Measurements from ENCODE around the gene ARHGDIG.
"Not testable (repeated sequence)": the region's sequence is repeated elsewhere in the genome, so short reads cannot be mapped to it uniquely, and the experiment has no call there.

ARHGDIG gene

GRCh38 chr16:330741-331140 lies 50.4 kb downstream of the ARHGDIG start:
- DNase-seq (ENCODE audit: low spot score), result no peak

- not testable (repeated sequence) for DNase-seq (ENCODE audit: low spot score)
These were observed 50.9 kb downstream of the ARHGDIG start for GRCh38 chr16:331181-331814.

Data from hematopoietic multipotent progenitor cell treated with erythropoietin and hydrocortisone succinate and interleukin-3 and kit ligand, for 17 days (in vitro differentiated cells).